Measurements from ENCODE around the gene IL17C.

DNA sequence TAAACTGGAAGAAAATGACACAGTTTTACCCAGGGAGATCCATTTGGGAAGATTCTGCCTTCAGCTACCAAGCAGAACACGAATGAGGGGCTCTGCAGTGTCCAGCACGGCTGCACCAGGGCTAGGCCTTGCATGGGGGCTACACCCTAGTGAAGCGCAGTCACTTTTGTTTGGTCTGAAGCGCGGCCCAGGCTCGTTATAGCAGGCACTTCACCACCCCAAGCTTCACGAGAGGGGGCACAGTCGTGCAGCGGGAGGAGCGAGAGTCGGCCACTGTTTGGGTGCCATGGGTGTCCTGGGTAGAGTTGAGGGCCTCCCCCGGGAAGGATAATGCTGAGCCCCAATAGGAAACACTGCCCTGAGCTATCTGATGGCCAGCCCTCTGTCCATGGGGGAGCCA, 21.6 kb upstream of the IL17C start:
- TF ChIP-seq POLR2A (IDR thresholded peaks at IDR 0.05), result no peak
- TF ChIP-seq, protein P1, sequence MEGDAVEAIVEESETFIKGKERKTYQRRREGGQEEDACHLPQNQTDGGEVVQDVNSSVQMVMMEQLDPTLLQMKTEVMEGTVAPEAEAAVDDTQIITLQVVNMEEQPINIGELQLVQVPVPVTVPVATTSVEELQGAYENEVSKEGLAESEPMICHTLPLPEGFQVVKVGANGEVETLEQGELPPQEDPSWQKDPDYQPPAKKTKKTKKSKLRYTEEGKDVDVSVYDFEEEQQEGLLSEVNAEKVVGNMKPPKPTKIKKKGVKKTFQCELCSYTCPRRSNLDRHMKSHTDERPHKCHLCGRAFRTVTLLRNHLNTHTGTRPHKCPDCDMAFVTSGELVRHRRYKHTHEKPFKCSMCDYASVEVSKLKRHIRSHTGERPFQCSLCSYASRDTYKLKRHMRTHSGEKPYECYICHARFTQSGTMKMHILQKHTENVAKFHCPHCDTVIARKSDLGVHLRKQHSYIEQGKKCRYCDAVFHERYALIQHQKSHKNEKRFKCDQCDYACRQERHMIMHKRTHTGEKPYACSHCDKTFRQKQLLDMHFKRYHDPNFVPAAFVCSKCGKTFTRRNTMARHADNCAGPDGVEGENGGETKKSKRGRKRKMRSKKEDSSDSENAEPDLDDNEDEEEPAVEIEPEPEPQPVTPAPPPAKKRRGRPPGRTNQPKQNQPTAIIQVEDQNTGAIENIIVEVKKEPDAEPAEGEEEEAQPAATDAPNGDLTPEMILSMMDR (IDR thresholded peaks at IDR 0.05), result no peak

Data from ovary (tissue), 3 donors.